ENCODE data around the gene STX10. TPM values are rescaled to one million over a fixed set of nuclear protein-coding genes. Genes with fewer than 3 reads are reported as not detected.
"Not testable (repeated sequence)": the region's sequence is repeated elsewhere in the genome, so short reads cannot be mapped to it uniquely, and the experiment has no call there.

Gene STX10
- total RNA-seq, 1 donor from 2014 or later = 38.2 TPM

- ATAC-seq (ENCODE audit: poor library complexity) (no peak), DNase-seq (peak; percentile 53)
- intact Hi-C loops (cut with DNase I) = no loop called here
Observed at GRCh38 chr19:13150931-13151604, 893 bp upstream of the STX10 start.

GRCh38 chr19:13149628-13150186, 468 bp downstream of the STX10 start:
- ATAC-seq (ENCODE audit: poor library complexity) = peak; percentile 0
- peak; percentile 72 for DNase-seq
- intact Hi-C loops (cut with DNase I) = no loop called here

GRCh38 chr19:13149173-13149627, 975 bp downstream of the STX10 start:
- DNase-seq; ATAC-seq (ENCODE audit: poor library complexity); intact Hi-C loops (cut with DNase I): not testable (repeated sequence)

GRCh38 chr19:13146763-13147563, 3.2 kb downstream of the STX10 start:
- ATAC-seq (ENCODE audit: poor library complexity) = no peak
- peak; percentile 80 for DNase-seq
- intact Hi-C loops (cut with DNase I) = no loop called here

- intact Hi-C loops (cut with DNase I) = no loop called here
- no peak for ATAC-seq (ENCODE audit: poor library complexity)
- no peak for DNase-seq
Observed at GRCh38 chr19:13139633-13140311, 10.4 kb downstream of the STX10 start.

GRCh38 chr19:13138916-13139198, 11.3 kb downstream of the STX10 start:
- intact Hi-C loops (cut with DNase I) = no loop called here
- DNase-seq = no peak
- no peak for ATAC-seq (ENCODE audit: poor library complexity)

- no peak for DNase-seq
- ATAC-seq (ENCODE audit: poor library complexity) = no peak
- intact Hi-C loops (cut with DNase I) = no loop called here
Observed at GRCh38 chr19:13138171-13138915, 11.8 kb downstream of the STX10 start.

GRCh38 chr19:13137290-13137794, 12.8 kb downstream of the STX10 start:
- no peak for DNase-seq
- no peak for ATAC-seq (ENCODE audit: poor library complexity)
- intact Hi-C loops (cut with DNase I) = no loop called here

GRCh38 chr19:13135068-13136062, 14.8 kb downstream of the STX10 start:
- DNase-seq = no peak
- intact Hi-C loops (cut with DNase I) = no loop called here
- ATAC-seq (ENCODE audit: poor library complexity) = no peak

- DNase-seq = no peak
- intact Hi-C loops (cut with DNase I) = no loop called here
- ATAC-seq (ENCODE audit: poor library complexity) = peak; percentile 85
Observed at GRCh38 chr19:13134626-13135025, 15.5 kb downstream of the STX10 start.

- ATAC-seq (ENCODE audit: poor library complexity) = no peak
- intact Hi-C loops (cut with DNase I) = no loop called here
- DNase-seq = no peak
Observed at GRCh38 chr19:13133241-13133870, 16.8 kb downstream of the STX10 start.

GRCh38 chr19:13132471-13133180, 17.5 kb downstream of the STX10 start:
- intact Hi-C loops (cut with DNase I) = no loop called here
- no peak for DNase-seq
- no peak for ATAC-seq (ENCODE audit: poor library complexity)

GRCh38 chr19:13130886-13131490, 19.2 kb downstream of the STX10 start:
- no peak for ATAC-seq (ENCODE audit: poor library complexity)
- DNase-seq = no peak
- intact Hi-C loops (cut with DNase I) = no loop called here

GRCh38 chr19:13129384-13129783, 20.8 kb downstream of the STX10 start:
- ATAC-seq (ENCODE audit: poor library complexity) = no peak
- intact Hi-C loops (cut with DNase I) = no loop called here
- DNase-seq = no peak

- intact Hi-C loops (cut with DNase I) = no loop called here
- ATAC-seq (ENCODE audit: poor library complexity) = peak; percentile 37
- no peak for DNase-seq
Observed at GRCh38 chr19:13128583-13128982, 21.6 kb downstream of the STX10 start.

All from Right ventricle myocardium superior (tissue), 1 donor.